Esophagus muscularis mucosa (tissue), 4 donors: ENCODE measurements around the gene NBEA. TPM values are rescaled to one million over a fixed set of nuclear protein-coding genes. Genes with fewer than 3 reads are reported as not detected.

Experiments
- DNase-seq: peaks from one replicate; pipeline ENCODE4 v3.0.0-alpha.2; 2017; ENCODE audit errors: extremely low spot score
- H3K27ac ChIP-seq, 4 donors: fragments of 200-600 bp; sonication (generic); replicated peaks in 1 of 4; 1 replicate in 3 of 4; 2 replicates in 1 of 4; pipeline ENCODE4 v1.5.1; 2016 to 2019; ENCODE audit warnings: mild to moderate bottlenecking in 1 of 4
- H3K27me3 ChIP-seq, 4 donors: fragments of 200-600 bp; sonication (generic); one replicate each; pipeline versions ENCODE4 v1.5.1 to v1.6.0; 2016 to 2019
- H3K36me3 ChIP-seq, 4 donors: fragments of 200-600 bp; sonication (generic); one replicate each; pipeline ENCODE4 v1.5.1; 2016 to 2019
- H3K4me1 ChIP-seq, 4 donors: fragments of 200-600 bp; sonication (generic); one replicate each; pipeline ENCODE4 v1.5.1; 2016 to 2019
- H3K4me3 ChIP-seq, 4 donors: fragments of 200-600 bp; sonication (generic); 1 replicate in 2 of 4; 2 replicates in 2 of 4; pipeline ENCODE4 v1.5.1; 2016 to 2019; ENCODE audit warnings: mild to moderate bottlenecking in 4 of 4, moderate library complexity in 1 of 4
- H3K9me3 ChIP-seq, 4 donors: fragments of 200-600 bp; sonication (generic); 1 replicate in 3 of 4; 2 replicates in 1 of 4; pipeline ENCODE4 v1.5.1; 2016 to 2019
- EP300 ChIP-seq: sonication (generic); formaldehyde crosslinking; IDR thresholded peaks from one replicate; pipeline ENCODE4 v1.6.1; 2017; ENCODE audit warnings: antibody characterized with exemption
- POLR2A ChIP-seq: fragments of 450-650 bp; IDR thresholded peaks from one replicate; pipeline ENCODE4 v1.6.1; 2017; ENCODE audit warnings: antibody characterized with exemption, moderate library complexity, mild to moderate bottlenecking, low read depth
- POLR2AphosphoS5 ChIP-seq, 2 donors: sonication (generic); formaldehyde crosslinking; IDR thresholded peaks; one replicate each; pipeline ENCODE4 v1.6.1; 2017; ENCODE audit warnings: antibody characterized with exemption in 2 of 2
- WGBS: methylation state at CpG from one replicate; pipeline ENCODE4 v1.1.5; 2018; 5-methylcytosine and 5-hydroxymethylcytosine counted together
- intact Hi-C: fragments of 100-400 bp; cut with DNase I; formaldehyde crosslinking; loops from one replicate; pipeline ENCODE4 v1.15.1; 2023
- total RNA-seq, 4 donors: library from RNA; depleted of rRNA; stranded (reverse); fragments of >200 nt; gene quantifications; one replicate each; pipeline versions ENCODE4 v1.1.0 to v1.2.1, GENCODE V29; 2016
- TF ChIP-seq, protein P1 (sequence below), 3 experiments: fragments of 200-600 bp in 2 of 3; fragments of 450-650 bp in 1 of 3; sonication (generic) in 2 of 3; IDR thresholded peaks; one replicate each; pipeline ENCODE4 v1.5.1; 2017 to 2019; ENCODE audit warnings: antibody characterized with exemption in 3 of 3, mild to moderate bottlenecking in 2 of 3, moderate library complexity in 1 of 3

NBEA gene
- total RNA-seq, 4 donors from 2014 or later = 21.0 to 30.8 (median 25.0) TPM

DNA sequence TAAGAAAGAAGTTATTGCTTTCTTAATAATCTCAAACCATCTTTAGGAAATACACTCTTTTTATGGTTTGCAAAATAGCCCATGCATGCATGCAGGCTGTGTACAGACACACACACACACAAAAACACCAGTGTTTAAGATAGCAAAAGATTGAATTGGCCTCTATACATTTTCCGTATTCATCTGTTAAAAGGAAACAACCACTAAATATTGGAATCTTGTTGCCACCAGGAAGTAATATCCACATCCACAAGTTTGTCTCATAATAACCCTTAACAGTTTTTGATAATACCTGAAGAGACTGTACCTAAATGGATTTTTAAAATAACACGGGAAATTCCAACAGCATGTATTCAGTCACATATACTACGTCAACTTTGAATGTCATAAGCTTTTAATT lies 541.7 kb downstream of the NBEA start:
- 77% methylated on average over 3 of the region's 3 CpGs for WGBS
- intact Hi-C loops = no loop called here
- no peak for DNase-seq
- no peaks in the 10 kb centered on the region for H3K9me3 ChIP-seq
- H3K36me3 ChIP-seq = no peaks in the 10 kb centered on the region
- TF ChIP-seq, protein P1, sequence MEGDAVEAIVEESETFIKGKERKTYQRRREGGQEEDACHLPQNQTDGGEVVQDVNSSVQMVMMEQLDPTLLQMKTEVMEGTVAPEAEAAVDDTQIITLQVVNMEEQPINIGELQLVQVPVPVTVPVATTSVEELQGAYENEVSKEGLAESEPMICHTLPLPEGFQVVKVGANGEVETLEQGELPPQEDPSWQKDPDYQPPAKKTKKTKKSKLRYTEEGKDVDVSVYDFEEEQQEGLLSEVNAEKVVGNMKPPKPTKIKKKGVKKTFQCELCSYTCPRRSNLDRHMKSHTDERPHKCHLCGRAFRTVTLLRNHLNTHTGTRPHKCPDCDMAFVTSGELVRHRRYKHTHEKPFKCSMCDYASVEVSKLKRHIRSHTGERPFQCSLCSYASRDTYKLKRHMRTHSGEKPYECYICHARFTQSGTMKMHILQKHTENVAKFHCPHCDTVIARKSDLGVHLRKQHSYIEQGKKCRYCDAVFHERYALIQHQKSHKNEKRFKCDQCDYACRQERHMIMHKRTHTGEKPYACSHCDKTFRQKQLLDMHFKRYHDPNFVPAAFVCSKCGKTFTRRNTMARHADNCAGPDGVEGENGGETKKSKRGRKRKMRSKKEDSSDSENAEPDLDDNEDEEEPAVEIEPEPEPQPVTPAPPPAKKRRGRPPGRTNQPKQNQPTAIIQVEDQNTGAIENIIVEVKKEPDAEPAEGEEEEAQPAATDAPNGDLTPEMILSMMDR (IDR thresholded peaks at IDR 0.05) = no peak
- TF ChIP-seq EP300 (no peak), POLR2A (no peak), POLR2AphosphoS5 (IDR thresholded peaks at IDR 0.05) (no peak)
- H3K4me1 ChIP-seq = no peaks in the 10 kb centered on the region
- H3K27me3 ChIP-seq = peaks cover 0 to 1% (median 0%) of the 10 kb centered on the region in 4 donors
- no peak overlapping the region for H3K4me3 ChIP-seq
- H3K27ac ChIP-seq = no peak overlapping the region

DNA sequence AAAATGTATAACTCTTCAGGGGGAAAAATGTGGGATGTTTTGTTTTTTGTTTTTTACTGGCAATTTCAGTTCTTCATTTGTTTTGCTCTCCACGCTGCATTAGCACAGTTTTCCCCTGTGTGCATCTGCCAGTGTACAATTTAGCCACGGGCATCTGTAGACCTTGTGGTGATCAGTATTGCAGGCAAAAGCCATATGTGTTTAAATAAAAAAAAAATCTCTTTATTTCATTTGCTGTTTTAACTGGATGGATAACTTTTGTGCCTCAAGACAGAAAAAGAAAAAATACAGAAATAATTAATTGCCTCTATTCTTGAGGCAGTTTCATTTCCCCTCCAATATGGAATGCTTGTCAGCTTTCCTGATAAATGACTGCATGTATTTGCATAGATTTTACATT lies 542.3 kb downstream of the NBEA start:
- H3K4me1 ChIP-seq = no peaks in the 10 kb centered on the region
- no peaks in the 10 kb centered on the region for H3K27me3 ChIP-seq
- no peaks in the 10 kb centered on the region for H3K36me3 ChIP-seq
- no peaks in the 10 kb centered on the region for H3K9me3 ChIP-seq
- DNase-seq = no peak
- no peak overlapping the region for H3K4me3 ChIP-seq
- no peak overlapping the region for H3K27ac ChIP-seq
- 88% methylated on average over 2 of the region's 2 CpGs for WGBS
- intact Hi-C loops = no loop called here
- TF ChIP-seq POLR2A (no peak), POLR2AphosphoS5 (IDR thresholded peaks at IDR 0.05) (no peak), EP300 (no peak)
- TF ChIP-seq, protein P1 (IDR thresholded peaks at IDR 0.05) = no peak

DNA sequence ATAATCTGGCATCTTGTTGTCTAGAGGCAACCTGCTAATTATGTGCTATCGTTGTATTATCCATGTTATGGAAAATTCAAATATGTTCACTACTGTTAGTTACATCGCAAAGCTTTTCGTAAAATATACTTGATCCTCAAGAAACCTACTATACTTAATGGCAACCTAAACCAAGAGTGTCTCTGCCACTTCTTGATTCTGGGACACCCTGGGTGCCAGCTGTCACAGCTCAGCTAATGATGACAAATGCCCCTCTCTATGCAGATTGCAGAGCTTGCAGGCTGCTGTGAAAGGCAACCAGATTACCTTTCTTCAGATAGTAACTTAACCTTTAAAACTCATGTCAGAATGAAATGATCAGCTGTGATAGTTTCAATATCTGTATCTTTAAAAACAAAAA lies 543.4 kb downstream of the NBEA start:
- Histone ChIP-seq H3K27me3 (no peaks in the 10 kb centered on the region), H3K36me3 (no peaks in the 10 kb centered on the region), H3K4me1 (no peaks in the 10 kb centered on the region), H3K4me3 (no peak overlapping the region), H3K9me3 (no peaks in the 10 kb centered on the region), H3K27ac (no peak overlapping the region)
- WGBS = 93% methylated on average over 3 of the region's 3 CpGs
- intact Hi-C loops = no loop called here
- DNase-seq = no peak
- TF ChIP-seq, protein P1 (IDR thresholded peaks at IDR 0.05) = no peak
- TF ChIP-seq POLR2A (no peak), POLR2AphosphoS5 (IDR thresholded peaks at IDR 0.05) (no peak), EP300 (no peak)

DNA sequence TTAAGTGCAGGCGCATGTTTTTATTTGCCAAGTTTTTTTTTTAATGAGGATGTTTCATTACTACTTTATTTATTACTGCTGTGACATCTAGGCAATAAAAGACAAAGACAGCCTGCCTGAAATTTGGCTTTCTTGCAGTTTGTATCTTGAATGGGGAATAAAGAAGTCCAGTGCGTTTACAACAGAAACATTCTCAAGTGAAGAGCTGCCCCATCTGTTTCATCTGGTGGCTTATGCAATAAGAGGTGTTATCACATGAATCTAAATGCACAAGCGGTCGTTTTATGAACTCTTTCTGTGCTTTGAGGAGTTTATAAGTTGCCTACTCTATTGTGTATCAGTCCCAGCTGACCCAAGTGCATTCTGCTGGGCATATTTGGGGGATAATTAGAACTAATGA lies 547.0 kb downstream of the NBEA start:
- intact Hi-C loops = no loop called here
- no peak overlapping the region for H3K27ac ChIP-seq

DNA sequence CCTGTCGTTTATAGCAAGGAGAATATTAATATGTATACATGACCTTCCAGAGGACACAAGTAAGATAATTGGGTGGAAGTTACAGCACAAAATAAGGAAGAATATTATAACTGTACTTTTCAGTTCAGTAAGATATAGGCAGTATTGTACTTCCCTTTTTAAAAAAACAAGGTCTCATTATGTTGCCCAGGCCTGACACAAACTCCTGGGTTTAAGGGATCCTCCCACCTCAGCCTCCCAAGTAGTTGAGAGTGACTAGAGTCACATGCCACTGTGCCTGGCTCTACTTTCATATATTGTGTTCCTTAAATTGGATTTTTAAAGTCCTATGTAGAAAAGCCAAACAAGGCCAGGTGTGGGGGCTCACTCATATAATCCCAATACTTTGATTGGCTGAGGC lies 553.9 kb downstream of the NBEA start:
- H3K27ac ChIP-seq = no peak overlapping the region
- no peaks in the 10 kb centered on the region for H3K36me3 ChIP-seq
- H3K9me3 ChIP-seq = peaks cover 0 to 5% (median 0%) of the 10 kb centered on the region in 4 donors
- no peak for DNase-seq
- H3K4me1 ChIP-seq = peaks cover 0 to 12% (median 6%) of the 10 kb centered on the region in 4 donors
- intact Hi-C loops = no loop called here
- no peak for TF ChIP-seq POLR2A
- TF ChIP-seq EP300 = no peak
- TF ChIP-seq, protein P1 (IDR thresholded peaks at IDR 0.05) = no peak
- no peak for TF ChIP-seq POLR2AphosphoS5 (IDR thresholded peaks at IDR 0.05)
- no peak overlapping the region for H3K4me3 ChIP-seq
- WGBS = 72% methylated on average over 1 of the region's 1 CpG
- H3K27me3 ChIP-seq = no peaks in the 10 kb centered on the region

More for the DNA sequence above, 547.0 kb downstream of the NBEA start:
- Histone ChIP-seq H3K9me3 (no peaks in the 10 kb centered on the region), H3K27me3 (no peaks in the 10 kb centered on the region), H3K4me3 (no peak overlapping the region), H3K36me3 (no peaks in the 10 kb centered on the region), H3K4me1 (no peaks in the 10 kb centered on the region)
- 79% methylated on average over 4 of the region's 4 CpGs for WGBS
- TF ChIP-seq POLR2AphosphoS5 (IDR thresholded peaks at IDR 0.05) (no peak), EP300 (no peak), POLR2A (no peak)
- TF ChIP-seq, protein P1 (IDR thresholded peaks at IDR 0.05) = no peak
- no peak for DNase-seq
